ENCODE results near the gene OARD1.
"Not testable (repeated sequence)": the region's sequence is repeated elsewhere in the genome, so short reads cannot be mapped to it uniquely, and the experiment has no call there.

Gene OARD1

GRCh38 chr6:41025966-41026530, 46.1 kb downstream of the OARD1 start:
- no peak for DNase-seq

GRCh38 chr6:41023114-41023513, 49.0 kb downstream of the OARD1 start:
- DNase-seq: no peak

GRCh38 chr6:41022294-41022693, 49.9 kb downstream of the OARD1 start:
- DNase-seq: no peak

DNA sequence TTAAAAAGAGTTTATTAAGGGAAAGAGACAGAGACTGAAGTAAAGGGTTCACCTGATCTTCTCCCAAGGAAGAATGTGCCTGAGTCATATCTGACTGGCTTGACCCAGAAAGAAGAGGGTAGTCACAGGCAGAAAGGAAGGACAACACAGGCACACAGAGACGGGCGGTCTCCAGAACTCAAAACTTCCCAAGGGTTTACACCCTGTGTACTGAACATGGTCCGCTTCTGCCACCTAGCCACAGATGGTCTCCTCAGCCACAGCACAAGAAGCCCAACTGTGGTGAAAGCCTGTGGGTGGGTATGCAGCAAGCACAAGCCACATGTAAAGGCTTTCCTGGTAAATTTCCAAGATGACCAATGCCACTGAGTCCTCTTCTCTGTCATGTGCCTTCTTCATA, 50.3 kb downstream of the OARD1 start:
- DNase-seq: no peak

DNA sequence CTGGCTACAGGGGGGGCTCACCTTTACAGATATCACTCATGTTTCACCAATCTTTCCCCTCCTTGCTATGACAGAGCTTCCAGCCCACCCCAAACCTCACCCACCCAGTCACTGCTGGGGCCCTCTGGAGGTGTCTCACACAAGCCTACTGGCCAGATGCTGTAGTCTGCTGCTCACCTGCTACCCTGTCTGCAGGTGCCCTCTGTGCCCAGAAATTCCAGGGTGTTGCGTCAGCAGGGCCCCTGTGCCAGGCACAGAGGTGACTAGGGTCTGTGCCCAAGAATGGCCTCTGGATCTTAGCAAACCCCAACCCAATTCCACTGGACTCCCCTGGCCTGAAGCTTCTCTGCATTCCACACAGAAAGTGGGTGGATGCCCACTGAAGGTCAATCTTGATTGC, 54.5 kb downstream of the OARD1 start:
- DNase-seq: no peak

DNA sequence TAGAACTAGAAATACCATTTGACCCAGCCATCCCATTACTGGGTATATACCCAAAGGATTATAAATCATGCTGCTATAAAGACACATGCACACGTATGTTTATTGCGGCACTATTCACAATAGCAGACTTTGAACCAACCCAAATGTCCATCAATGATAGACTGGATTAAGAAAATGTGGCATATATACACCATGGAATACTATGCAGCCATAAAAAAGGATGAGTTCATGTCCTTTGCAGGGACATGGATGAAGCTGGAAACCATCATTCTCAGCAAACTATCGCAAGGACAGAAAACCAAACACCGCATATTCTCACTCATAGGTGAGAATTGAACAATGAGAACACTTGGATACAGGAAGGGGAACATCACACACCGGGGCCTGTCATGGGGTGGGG, 56.3 kb downstream of the OARD1 start:
- DNase-seq: not testable (repeated sequence)

- no peak for DNase-seq
Observed at GRCh38 chr6:41014780-41015179, 57.4 kb downstream of the OARD1 start.
